Anterior cingulate cortex (tissue), 58 donors: ENCODE results near the gene RPN2.

Experiments
- DNase-seq, 58 donors: peaks; one replicate each; lab custom pipeline; 2025; lab: John Stamatoyannopoulos, UW

The RPN2 gene

DNA sequence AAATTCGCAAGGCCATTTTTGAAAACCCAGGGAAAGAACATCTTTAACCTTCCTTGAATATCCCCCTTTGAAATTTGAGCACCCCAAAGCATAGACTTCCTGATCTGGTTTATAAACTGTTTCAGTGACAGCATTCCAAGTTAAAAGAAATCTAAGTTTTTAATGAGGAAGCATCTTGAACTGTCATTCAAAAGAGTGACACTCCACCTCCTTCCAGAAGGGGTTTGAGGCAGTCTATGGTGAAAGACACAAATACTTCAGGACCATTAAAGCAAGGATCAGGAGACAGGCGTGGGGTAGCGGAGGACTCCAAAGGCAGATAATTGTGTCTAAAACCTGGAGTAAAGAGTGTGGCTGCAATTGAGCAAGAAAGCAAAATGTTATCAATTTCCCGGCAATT lies 81.8 kb downstream of the RPN2 start:
- DNase-seq, result no peak

DNA sequence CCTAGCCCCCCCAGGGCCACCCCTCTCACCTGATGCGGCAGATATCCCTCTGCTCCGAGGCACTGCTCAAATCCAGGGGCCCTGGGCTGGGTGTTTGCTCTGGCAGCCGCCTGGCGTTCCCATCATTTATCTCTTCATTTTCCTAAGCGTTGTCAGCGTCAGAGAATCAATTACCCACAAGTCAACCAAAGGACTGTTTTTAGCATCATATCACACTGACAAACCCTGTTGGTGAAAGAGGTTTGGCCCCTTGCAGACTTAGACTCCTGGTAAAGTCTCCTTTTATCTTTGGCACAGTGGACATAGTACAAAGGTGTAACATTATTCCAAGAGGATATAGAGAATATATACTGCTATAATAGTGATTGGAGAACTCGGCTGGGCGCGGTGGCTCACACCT lies 82.6 kb downstream of the RPN2 start, which contains the start of gene GHRH:
GHRH (minus strand) TSS at position 101 of the 400 bp plus-strand sequence. CDS start 4,925 bp downstream, outside the sequence.
- no peak for DNase-seq

DNA sequence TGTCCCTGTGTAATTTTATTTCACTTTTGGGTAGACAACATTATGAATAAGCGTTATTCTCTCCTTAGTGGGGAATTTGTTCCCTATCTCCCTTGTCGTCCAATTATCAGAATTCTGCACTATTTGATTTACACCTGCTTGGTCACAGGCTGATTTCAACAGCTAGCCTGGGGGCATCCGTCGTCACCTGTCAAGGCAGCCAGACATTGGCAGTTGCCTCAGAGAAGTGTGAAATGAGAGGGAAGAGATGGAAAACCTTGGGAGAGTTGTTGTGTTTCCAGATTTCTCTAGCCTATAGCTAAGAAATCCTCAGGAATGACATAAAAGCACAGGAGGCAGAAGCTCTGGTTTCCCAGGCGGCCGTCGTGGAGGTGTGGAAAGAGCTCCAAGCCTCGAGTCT lies 83.4 kb downstream of the RPN2 start:
- DNase-seq, result no peak

DNA sequence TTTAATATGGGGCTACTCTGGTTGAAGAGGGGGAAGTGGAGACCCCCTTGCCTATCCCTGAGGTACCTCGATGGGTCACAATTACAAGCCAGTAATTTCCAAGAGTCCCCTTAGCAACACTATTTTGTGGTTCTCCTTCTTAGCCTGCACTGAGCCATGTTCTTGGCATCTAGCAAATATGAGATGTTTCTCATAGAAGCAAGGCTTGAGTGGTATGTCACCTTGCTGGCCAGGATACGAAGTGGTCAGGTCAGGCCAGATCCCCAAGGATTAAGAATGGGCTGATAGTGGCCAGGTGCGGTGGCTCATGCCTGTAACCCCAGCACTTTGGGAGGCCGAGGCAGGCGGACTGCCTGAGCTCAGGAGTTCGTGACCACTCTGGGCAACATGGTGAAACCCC lies 84.6 kb downstream of the RPN2 start:
- no peak for DNase-seq

DNA sequence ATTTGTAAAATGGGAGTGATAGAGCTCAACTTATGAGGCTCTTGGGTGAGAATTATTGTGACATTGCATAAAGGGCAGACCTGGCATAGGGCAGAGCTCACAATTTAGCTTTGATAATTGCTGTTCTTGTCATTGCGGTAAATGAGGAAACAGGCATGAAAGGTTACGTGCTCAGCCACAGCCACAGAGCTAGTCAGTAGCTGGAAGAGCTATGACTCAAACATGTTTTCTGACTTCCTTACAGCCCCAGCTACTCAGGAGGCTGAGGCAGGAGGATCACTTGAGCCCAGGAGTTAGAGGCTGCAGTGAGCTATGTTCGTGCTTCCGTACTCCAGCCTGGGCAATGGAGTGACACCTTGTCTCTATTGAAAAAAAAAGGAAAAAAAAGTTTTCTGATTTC lies 86.0 kb downstream of the RPN2 start:
- no peak for DNase-seq

DNA sequence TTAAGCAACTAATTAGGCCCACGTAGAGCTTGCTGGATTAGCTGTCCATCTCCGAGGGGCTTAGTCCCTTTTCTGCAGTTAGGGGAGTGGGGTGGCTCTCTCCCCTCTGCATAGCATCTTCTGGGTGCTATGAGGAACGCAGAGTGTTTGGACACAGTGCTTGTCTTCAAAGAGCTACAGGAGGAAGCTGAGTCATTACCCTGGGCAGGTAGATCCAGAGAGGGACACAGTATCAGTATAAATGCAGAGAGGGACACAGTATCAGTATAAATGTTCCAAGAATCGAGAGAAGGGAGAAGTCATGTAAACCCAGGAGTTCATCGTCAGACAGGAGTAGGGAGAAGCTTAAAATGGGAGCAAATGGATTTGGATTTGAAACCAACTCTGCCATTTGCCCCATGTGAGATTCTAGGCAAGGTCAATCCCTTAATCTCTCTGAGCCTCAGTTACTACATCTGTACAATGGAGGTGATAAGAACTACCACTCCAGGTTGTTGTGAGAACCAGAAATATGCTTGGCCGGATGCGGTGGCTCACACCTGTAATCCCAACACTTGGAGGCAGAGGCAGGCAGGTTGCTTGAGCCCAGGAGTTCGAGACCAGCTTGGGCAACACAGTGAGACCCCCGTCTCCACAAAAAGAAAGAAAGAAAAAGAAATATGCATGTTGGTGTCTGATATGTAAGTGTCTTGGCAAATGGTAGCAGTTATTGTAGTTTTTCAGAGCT lies 88.0 kb downstream of the RPN2 start:
- DNase-seq, result no peak

DNA sequence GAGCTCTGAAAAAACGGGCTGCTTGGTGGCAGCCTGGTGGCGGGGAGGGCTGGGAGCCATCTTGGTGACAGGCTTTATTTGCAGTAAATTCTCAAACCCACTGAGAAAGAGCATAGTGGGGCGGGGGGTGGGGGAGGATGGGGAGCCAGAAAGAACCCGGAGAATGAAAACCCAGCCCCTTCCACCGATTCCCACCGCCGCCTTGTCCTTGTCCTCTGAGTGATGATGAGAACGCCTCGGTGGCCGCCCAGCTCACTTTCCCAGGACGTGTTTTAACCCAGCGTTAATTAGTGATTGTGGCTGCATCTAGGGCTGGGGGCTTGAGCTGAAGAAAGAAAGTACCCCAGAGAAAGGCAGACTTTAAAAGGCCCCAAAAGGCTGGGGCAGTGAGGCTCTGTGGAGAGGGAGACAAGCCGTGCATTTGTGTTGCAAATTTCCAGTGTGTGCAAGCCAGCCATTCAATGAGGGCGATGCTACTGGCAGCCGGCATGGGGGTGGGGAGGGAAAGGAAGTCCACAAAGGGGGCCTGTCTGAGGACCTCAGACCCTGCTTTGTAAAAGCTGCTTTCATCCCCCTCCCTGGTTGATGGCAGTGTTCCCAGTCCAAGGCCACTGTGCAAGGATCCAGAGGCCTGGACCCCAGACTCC lies 88.7 kb downstream of the RPN2 start:
- DNase-seq, result peak in 49 of 58 donors; percentile 4 to 74 (median 38)

DNA sequence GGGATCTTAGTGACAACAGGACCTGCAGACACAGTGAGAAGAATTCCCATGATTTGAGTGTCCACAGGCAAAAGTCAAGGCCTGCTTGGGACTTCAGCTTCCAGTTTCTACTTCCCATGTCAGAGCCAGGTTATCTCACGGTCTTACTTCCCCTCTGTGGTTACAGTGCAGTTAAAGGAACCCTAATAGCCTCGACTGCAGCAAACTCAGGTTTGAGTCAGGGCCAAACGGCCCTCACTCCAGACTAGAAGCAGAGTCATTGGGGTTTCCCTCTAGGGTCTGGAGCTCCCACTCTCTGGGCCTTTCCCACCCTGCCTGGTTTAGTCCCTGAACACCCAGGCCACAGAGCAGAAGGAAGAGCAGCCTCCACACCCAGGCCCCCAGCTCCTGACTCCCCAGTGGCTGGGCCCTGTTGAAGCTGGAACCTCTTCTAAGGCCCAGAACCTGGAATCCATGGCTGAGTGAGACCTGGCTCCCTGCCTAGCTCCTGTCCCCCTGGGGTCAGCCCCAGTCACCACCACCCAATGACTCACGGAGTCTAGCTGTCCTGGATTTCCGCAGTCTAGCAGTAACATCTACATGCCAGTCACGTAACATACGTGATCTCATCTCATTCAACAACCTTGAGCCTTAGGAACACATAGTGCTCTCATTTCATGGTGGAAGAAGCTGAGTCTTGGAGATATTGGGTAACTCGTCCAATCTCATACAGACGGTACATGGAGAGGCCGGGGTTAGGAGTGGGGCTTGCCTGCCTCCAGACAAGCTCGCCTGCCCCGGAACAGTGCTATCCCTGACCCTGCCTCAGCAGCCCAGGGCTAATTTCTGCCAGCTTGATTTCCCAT lies 91.7 kb downstream of the RPN2 start:
- peak in 5 of 58 donors; percentile 5 to 13 (median 10) for DNase-seq

DNA sequence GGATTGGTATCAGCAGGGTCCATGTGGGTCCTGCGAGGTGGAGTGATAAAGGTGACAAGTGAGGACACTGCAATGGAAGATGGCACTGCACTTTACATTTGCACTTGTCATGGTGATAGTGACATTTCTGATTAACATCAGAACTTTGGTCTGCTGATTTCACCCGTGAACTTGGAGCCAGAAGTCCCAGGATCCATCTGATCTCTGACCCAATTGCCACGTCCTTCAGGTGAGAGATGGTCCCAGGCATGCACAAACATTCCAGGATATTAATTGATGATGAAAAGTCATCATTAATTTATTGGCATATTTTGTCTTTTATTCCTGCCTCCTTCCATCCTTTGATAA lies 92.3 kb downstream of the RPN2 start:
- no peak for DNase-seq

DNA sequence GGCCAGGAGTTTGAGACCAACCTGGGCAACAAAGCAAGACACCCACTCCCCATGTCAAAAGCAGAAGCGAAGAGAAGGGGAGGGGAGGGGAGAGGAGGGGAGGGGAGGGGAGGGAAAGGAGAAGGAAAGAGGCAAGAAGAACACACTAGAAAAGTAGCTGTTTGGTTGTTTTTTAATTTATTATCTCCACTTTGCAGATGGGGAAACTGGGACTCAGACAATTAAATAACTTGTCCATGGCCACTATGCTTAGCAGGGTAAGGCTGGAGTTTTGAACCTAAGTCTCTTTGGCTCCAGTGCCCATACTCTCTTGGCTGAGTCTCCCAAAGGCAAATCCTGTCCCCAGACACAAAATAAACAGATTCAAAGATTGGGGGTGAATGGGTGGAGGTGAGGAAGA lies 94.9 kb downstream of the RPN2 start:
- DNase-seq, result no peak

DNA sequence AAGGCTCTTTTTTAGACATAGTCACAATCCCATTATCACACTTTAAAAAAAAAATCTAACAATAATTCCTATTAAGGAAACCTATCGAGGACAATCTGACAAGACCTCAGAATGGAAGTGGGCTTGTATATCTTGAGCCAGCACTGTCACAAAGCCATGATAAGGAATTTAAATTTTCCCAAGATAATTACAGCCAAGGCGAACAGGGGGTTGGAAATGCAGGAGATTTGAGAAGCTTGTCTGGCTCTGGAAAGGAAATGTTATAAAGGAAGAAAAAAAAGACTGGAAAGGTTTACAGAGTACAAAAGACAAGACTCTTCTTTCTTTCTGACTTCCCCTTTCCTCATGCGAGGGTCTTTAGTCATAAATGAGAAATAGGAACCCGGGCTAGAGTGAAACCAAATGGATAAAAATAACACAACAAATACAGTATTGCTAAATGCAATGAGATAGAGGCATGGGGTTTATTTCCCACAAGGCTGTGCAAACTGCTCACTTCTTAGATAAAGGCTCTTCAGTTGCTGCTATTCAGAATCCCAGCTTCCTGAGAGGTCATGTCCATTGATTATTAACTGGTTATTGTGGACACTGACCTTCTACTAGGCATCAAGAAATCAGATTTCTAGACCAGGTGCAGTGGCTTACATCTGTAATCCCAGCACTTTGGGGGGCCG lies 95.9 kb downstream of the RPN2 start:
- no peak for DNase-seq

DNA sequence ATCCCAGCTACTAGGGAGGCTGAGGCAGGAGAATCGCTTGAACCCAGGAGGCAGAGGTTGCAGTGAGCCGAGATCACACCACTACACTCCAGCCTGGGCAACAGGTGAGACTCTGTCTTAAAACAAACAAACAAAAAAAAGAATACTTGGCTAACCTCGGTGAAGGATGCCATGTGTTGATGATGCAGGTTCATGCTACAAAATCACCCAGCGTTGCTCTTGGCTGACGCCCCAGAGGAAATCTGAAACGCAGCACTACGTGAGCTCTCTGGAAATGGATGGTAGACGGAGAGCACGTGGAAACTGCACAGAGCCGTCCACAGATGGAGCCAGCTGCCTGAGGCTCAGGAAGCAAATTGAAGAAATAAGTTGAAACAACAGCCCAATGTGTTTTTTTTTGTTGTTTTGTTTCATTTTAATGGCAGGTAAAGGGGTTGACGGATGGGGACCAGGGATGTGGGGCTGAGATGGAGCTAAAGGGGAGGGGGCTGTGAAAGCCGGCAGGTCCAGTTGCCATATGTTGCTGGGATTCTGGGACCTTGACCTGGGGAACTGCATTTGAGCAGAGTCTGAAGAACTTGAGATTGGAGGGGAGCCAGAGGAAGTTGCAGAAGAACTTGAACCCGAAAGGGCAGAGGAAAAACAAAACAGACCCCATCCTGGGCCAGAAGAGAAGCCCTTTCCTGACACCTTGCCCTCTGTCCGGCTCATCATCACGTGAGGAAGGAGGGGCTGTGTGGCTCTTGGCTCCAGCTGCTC lies 97.5 kb downstream of the RPN2 start:
- peak in 15 of 58 donors; percentile 3 to 33 (median 10) for DNase-seq

DNA sequence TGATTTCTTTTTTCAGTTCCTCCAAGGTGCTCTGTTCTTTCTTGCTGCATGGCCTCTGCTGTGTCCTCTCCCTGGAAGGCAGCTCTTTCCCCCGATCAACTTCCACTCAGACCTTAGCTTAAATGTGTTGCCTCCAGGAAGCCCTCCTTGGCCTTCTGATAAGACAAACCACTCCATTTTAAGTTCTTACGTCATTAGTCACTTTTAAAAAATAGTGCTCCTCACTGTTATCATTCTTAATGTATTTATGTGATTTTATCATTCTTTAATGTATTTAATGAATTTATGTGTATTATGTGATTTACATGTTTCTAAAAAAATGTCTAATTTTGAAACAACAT lies 98.1 kb downstream of the RPN2 start:
- no peak for DNase-seq

DNA sequence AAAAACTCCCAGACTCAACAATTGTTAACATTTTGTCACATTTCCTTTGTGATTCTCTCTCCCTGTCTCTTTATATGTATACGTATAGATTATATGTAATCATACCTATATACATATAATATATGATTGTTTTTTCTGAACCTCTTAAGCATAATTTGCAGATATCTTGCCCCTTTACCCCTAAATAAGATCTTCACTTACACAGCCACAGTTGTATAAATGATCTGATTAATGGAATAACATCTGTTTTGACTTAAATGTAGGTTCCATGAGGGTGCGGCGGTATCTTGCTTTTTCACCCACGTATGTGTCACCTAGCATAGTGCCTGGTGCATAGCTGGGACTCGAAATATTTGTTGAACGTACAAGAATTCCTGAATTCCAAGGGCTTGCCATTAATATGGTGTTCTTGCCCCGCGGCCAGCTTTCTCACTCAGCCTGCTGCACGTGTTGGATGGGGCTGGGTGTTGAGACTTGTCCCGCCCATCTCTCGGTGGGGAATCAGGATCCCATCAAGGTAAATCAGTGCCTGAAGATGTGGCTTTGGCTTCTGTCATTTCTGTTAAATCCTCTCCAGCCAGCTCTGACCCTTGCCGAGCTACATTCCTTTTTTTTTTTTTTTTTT lies 99.9 kb downstream of the RPN2 start:
- DNase-seq, result no peak

DNA sequence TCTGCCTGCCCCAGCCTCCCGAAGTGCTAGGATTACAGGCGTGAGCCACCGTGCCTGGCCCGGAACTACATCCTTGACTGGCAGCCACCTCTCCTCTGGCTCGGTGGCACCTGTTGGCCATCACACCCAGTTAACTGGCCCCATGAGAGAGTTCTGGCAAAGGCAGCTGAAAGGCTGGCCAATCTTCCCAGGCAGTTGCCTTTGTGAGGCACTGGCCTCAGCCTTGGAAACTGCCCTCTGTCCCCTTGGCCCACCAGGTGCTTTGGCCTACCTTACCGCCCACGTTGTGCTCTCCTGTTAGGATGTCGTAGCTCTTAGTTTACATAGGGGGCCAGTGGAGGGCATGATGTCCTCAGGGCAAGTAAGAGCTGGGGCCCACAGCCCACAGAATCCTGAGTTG lies 100.7 kb downstream of the RPN2 start:
- no peak for DNase-seq

DNA sequence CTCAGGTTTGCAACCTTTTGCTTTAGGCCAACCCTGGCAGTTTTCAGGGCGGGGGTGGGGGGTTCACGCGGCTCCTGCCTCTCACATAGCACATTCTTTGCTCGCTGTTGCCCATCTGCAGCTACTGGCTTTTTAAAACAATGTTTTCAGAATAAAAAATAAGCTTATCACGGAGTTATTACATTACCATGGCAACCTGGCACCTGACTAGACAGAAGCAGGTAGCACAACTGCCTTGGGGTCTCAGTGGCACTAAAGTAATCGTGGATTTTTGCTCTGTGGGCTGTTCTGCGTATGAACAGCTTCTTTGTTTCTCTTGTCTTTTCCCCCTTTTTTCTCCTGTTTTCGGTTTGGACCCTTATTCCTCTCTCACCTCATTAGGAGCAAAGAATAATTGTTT lies 101.3 kb downstream of the RPN2 start:
- DNase-seq, result no peak

DNA sequence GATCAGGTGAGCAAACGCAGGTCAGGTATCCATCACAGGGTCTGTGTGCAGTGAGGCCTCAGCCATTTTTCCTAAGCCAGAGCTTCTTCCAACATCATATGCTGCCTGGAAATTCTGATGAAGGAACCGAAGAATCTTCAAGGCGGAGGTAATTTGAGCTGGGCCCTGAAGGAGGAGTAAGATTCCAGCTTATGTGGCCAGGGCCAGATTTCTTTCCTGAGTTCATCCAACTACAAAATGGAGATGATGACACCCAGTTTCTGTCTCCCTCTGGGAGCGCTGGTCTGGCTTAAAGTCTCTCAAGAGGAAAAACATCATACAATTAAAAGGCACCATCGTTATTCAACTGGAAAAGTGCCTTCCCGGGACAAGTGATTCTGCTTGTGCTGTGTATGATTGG lies 103.4 kb downstream of the RPN2 start:
- DNase-seq, result no peak

DNA sequence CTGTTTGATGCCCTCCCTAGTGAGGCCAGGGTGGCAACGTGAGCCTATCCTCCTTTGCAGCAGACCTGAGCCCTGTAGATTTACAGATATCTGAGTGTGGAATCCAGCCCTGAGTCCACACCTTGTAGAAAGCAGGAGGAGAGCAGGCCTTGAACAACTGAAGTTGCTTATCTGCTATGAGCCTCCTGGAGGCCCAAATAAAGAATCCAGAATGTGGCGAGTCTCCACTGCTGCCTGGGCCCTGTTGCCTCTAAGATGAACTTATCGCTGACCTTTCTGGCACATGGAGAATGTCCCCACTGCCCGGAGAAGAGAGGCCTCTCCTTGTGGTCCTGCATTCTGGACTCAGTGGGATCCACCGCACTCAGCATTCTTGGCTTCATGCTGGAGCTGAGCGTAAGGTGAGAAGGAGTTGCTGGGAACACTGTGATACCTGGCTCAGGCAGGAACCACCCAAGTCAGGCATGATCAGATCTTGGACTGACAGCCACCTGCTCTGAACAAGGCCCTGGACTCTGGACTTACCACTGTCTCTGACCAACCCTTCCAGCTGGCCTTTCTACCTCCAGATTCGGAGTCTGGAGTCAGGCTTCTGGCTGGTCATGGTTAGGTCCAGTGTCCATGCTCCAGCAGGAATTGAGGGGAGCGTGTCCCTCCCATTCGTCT lies 104.5 kb downstream of the RPN2 start:
- DNase-seq, result no peak

DNA sequence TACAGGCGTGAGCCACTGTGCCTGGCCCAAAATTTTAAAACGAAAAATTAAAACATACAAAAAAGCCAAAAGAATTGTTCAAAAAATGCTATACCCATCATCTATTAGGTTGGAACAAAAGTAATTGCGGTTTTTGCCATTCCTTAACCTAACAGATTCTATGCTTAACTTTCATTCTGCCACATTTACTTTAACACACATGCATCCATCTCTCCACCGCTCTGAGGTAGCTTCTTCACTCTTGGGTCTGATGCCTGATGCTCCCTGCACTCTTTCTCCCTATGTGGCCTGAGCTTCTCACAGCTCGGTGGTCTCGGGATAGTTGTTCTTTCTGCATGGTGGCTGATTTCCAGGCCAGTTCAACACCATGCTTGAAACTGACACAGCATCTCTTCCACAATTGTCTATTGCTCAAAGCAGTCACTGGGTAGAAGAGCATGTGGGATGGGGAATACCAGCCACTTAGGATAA lies 105.6 kb downstream of the RPN2 start:
- DNase-seq, result no peak
